GM21723 (cell line): ENCODE measurements around the gene RNF149.
"Not testable (repeated sequence)": the region's sequence is repeated elsewhere in the genome, so short reads cannot be mapped to it uniquely, and the experiment has no call there.

Source experiments
- ATAC-seq: cut with Tn5 transposase; IDR thresholded peaks from one replicate; pipeline ENCODE4 v1.9.1; 2021; ENCODE audit warnings: mild to moderate bottlenecking, moderate library complexity; ENCODE audit not compliant: unreplicated experiment

Gene RNF149

GRCh38 chr2:101332885-101333766 is 24.6 kb upstream of the RNF149 start:
- no peak for ATAC-seq

GRCh38 chr2:101331202-101331601 is 22.7 kb upstream of the RNF149 start:
- ATAC-seq: no peak

- ATAC-seq: no peak
These were observed 21.9 kb upstream of the RNF149 start for GRCh38 chr2:101330253-101330933.

- no peak for ATAC-seq
These were observed 20.5 kb upstream of the RNF149 start for GRCh38 chr2:101329026-101329425.

- no peak for ATAC-seq
These were observed 20.0 kb upstream of the RNF149 start for GRCh38 chr2:101328474-101329007.

- no peak for ATAC-seq
These were observed 19.4 kb upstream of the RNF149 start for GRCh38 chr2:101327863-101328394.

GRCh38 chr2:101325425-101325824 is 16.9 kb upstream of the RNF149 start:
- no peak for ATAC-seq

GRCh38 chr2:101316568-101316967 is 8.1 kb upstream of the RNF149 start:
- ATAC-seq: not testable (repeated sequence)

- no peak for ATAC-seq
These were observed 3.2 kb upstream of the RNF149 start for GRCh38 chr2:101311696-101312017.

GRCh38 chr2:101310834-101311695 is 2.6 kb upstream of the RNF149 start:
- no peak for ATAC-seq

- ATAC-seq: no peak
These were observed 1.8 kb upstream of the RNF149 start for GRCh38 chr2:101310090-101310833.

- peak; percentile 20 for ATAC-seq
These were observed 510 bp downstream of the RNF149 start for GRCh38 chr2:101307950-101308431.

- ATAC-seq: no peak
These were observed 998 bp downstream of the RNF149 start for GRCh38 chr2:101307503-101307902.

- ATAC-seq: peak; percentile 2
These were observed 2.1 kb downstream of the RNF149 start for GRCh38 chr2:101306410-101306809.

- no peak for ATAC-seq
These were observed 2.9 kb downstream of the RNF149 start for GRCh38 chr2:101305492-101306078.

- ATAC-seq: no peak
These were observed 3.5 kb downstream of the RNF149 start for GRCh38 chr2:101305035-101305434.

GRCh38 chr2:101303688-101304087 is 4.8 kb downstream of the RNF149 start:
- no peak for ATAC-seq

- ATAC-seq: no peak
These were observed 6.5 kb downstream of the RNF149 start for GRCh38 chr2:101302016-101302415.

GRCh38 chr2:101300836-101301235 is 7.7 kb downstream of the RNF149 start:
- ATAC-seq: no peak

GRCh38 chr2:101300164-101300563 is 8.3 kb downstream of the RNF149 start:
- ATAC-seq: no peak
